Right forelimb (tissue), 1 donor: ENCODE measurements around the gene ADARB2.
A peak's percentile ranks its signal among the peaks of the same experiment; 100 is the strongest.

Experiments
- DNase-seq: peaks from one replicate; pipeline ENCODE4 v3.0.0-alpha.2; 2018

The ADARB2 gene

DNA sequence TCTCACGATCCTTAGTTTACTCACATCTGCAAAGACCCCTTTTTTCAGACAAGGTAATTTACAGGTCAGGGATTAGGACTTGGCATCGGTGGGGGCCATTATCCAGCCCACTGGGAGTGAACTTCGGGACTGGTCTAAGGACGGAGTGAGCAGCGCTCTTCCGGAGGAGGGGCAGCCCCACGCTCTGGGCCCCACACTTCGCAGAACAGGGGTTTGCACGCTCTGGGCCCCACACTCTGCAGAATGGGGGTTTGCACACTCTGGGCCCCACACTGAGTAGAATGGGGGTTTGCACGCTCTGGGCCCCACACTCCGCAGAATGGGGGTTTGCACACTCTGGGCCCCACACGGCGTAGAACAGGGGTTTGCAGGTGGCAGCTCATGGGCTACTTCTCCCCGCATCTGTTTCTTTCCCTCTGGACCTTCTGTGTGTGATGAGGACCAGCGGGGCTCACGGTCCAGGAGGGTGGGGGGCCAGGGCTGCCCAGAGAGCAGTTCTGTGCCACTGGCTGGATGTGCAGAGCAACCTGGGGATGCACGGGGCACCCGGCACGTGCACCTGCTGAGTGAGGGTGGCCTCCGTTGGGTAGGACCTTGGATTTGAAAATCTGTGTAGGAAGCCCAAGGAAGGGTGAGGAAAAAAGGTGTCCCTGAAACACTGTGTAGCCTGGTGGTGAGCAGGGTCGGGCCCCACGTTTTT, 546.4 kb downstream of the ADARB2 start:
- DNase-seq, result peak; percentile 5

- DNase-seq, result peak; percentile 32
Observed at GRCh38 chr10:1190052-1190395, 547.3 kb downstream of the ADARB2 start.

DNA sequence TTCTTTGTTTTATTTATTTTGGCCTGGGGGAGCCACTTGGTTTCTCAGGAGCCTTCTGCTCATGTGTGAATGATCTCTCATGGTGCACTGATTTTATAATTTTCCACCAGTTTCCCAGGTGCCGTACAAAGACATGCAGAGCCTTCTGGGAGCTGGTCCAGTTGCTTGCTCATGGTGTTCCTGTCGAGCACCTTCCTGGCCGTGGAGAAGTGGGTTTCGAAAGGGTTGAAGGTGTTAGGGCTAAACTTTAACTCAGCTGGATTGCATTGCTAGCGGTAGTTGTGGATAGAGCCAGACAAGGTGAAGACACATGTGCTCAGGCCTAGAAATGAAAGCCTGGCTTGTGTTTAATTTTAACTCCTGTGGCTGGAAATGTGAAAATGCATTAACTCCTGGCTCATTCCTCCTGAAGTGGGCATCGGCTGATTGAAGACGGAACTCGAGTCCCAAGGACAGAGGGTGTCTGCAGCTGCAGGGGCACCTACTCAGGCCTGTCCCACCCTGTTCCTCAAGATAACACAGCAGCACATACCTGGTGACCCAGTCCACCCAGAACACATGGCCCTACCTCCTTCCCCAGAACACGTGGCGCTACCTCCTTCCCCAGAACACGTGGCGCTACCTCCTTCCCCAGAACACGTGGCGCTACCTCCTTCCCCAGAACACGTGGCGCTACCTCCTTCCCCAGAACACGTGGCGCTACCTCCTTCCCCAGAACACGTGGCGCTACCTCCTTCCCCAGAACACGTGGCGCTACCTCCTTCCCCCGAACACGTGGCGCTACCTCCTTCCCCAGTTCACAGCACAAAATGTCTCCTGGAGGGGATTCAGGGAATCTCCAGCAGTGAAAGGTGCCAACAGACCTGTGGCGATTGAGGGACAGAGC, 547.9 kb downstream of the ADARB2 start:
- no peak for DNase-seq

DNA sequence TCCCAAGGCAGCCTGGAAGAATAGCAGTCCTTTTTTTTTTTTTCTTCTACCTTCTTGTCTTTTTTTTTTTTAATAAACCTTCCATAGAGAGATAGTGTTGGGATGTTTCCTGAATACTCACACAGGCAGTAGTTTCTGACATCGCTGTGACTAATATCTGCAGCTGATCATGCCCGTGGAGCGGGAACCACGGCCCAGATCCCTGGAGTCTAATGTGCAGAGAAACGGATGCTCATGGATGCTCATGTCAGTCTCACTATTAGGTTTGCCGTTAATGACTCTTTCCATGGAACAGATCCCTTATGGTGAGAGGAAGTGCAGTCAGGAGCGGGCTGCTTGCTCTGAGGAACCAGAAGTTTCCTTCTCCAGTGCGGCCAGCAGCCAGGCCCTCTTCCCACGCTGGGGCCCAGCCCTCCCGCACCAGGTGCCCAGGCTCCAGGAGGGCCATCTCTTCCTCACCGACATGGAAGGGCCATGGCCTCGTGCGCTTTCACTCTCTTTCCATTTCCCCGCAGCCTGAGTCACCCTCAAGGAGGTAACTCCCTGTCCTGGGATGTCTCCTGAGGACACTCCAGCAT, 548.7 kb downstream of the ADARB2 start:
- no peak for DNase-seq

DNA sequence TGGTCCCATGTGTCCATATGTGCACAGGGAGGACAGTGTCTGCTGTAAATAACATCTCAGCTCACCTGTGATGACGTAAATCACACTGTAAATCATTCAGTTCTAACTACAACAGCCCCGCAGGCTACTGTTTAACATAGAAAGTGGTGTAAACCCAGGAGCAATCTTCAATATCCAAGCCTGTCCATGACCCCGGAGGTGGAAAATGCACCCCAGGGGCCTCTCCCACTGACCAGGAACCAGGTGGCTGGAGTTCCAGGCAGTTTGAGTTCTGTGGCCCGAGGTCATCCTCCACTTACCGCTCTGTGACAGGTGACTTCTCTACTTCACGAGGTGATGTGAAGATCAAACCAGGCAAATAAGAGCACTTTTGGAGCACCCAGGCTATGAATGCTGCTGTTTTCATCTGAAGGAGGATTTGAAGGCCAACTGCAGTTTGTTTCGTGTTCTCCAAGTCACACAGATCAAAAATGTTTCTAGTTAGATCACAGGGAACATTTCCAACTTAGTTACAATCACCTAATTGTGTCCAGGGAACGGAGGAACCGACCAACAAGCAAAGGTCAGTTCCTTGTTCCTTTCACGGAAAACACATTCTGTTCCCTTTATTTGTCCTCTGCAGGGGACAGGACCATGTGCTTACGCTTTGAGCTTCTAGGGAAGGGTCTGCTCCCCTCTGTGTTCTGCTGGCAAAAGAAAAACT, 549.3 kb downstream of the ADARB2 start:
- no peak for DNase-seq

GRCh38 chr10:1187151-1187854, 550.0 kb downstream of the ADARB2 start:
- no peak for DNase-seq

DNA sequence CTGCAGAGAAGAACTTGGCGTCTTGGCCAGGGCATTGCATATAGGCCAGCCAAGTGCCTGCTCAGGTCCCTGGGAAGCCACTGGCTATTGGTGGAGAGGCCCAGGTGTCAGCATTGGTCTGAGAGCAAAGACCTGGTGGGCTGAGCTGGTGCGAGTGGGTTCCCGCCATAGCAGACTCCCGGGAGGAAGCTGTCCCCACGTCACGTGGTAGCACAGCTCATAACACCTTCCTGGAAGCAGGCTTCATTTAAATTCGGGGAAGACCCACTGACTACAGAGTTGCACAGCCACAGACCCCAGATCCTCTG, 550.7 kb downstream of the ADARB2 start:
- DNase-seq, result no peak

GRCh38 chr10:1185911-1186682, 551.2 kb downstream of the ADARB2 start:
- DNase-seq, result no peak

- DNase-seq, result no peak
Observed at GRCh38 chr10:1184541-1185430, 552.5 kb downstream of the ADARB2 start.

- DNase-seq, result no peak
Observed at GRCh38 chr10:1183701-1184100, 553.6 kb downstream of the ADARB2 start.

GRCh38 chr10:1183033-1183396, 554.3 kb downstream of the ADARB2 start:
- DNase-seq, result no peak

- no peak for DNase-seq
Observed at GRCh38 chr10:1182280-1183032, 554.9 kb downstream of the ADARB2 start.

DNA sequence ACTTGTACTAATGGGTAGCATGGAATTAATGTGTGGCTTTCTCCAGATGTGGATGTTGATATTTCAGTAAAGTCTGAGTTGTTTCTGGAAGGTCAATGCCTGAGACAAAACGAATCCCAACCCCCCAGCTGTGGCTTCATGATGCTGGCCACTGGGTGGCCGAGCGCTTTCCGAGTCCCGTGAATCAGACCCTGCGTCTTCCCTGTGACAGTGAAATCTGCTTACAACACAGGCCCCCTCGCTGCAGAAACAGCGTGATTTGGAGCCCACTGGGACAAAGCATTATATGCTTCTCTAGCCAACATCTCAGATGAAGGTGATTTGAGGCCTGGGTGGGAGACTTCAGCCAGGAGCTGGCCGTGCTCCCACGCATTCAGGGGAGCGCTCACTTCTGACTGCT, 556.5 kb downstream of the ADARB2 start:
- no peak for DNase-seq

DNA sequence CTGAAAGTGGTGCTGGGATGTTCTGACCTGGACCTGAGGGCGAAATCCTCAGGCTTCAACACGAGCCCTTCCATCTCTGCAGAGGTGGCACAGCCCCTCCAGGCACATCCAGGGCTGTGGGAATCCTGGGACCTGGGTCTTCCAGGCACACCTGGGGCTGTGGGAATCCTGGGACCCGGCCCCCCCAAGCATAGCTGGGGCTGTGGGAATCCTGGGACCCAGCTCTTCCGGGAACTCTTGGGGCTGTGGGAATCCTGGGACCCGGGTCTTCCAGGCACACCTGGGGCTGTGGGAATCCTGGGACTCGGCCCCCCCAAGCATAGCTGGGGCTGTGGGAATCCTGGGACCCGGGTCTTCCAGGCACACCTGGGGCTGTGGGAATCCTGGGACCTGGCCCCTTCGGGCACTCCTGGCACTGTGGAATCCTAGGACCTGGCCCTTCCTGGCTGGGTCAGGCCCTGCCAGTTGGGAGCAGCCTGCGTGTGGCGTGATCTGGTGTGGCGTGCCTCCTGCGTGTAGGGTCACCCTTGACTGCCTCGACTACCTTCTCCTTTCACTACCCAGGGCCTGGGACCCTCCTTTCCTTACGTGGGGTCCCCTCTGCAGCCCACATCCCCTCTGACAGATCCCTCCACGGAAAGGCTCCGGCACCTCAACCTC, 557.1 kb downstream of the ADARB2 start:
- DNase-seq, result no peak

DNA sequence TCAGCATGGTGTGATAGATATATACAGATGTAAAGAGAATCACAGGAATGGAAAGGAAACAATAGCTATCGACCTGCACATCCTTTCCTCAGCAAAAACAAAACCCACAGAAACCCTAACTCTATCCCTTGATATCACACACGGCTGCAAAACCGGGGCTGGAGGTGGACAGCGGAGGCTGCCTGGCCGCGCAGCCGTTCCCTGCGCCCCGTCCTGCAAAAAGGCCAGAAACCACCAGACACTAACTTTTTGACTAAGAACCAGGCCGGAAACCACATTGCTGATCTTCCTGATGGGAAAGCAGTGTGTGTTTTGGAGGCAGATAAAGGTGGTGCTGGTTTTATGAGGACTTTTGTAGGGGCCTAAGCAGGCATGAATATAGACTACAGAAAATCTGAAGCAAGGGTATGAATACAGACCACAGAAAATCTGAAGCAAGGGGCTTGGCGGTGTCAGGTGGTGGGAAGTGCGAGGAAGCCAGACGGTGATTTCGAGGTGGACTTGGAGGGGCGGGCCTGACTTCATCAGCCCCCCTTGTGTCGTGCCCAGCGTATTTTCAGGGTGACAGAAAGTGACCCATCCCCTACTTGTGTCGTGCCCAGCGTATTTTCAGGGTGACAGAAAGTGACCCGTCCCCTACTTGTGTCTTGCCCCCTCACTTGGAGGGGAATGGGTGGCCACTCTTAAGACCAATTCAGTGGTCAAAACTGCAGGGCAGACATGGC, 557.8 kb downstream of the ADARB2 start:
- DNase-seq, result no peak

DNA sequence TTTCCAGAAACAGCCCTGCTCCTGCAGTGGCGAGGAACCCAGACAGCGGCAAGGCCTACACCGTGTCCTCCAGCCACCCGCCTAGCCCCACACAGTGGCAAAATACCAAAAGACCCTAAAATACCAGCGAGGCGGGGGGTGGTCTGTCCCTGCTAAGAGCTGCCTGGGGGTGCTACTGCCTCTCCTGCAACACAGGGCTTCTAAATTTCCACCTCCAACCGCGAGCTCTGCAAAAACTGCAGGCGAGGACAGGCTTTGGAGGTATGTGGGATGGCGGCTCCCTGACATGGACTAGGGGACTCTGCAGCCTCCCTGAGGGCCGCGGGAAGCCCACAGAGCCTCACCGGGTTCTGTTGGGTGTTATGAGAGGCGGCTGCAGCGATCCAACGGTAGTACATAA, 558.8 kb downstream of the ADARB2 start:
- DNase-seq, result no peak

- DNase-seq, result peak; percentile 13
Observed at GRCh38 chr10:1177936-1178335, 559.4 kb downstream of the ADARB2 start.

DNA sequence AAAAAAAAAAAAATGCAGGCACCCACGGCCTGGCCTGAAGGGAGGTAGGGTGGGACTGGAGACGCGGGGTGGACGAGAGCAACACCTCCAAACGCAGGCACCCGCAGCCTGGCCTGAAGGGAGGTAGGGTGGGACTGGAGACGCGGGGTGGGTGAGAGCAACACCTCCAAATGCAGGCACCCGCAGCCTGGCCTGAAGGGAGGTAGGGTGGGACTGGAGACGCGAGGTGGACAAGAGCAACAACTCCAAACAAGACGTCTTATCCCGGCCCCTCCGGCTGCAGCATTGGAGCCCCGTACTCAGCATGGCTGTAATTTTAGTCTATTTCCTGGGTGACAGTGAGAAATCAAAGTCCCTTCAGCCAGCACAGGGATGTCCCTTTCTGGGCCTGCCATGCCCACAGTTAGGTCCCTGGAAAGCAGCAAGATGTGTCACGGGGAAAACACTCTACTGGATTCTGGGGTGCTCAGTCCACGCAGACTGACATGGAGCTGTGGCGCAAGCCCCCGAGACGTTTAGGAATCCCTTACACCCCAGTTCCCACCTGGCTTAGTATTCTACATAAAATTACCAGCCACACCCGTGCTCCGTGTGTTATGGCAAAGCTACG, 561.3 kb downstream of the ADARB2 start:
- DNase-seq, result no peak

- DNase-seq, result no peak
Observed at GRCh38 chr10:1174022-1174421, 563.3 kb downstream of the ADARB2 start.
